ENCODE measurements around the gene RYR3.

Gene RYR3

GRCh38 chr15:33794453-33794852 lies 483.7 kb downstream of the RYR3 start:
- Histone ChIP-seq H3K36me3 (replicated peaks in 1 of 2; ENCODE audit: control insufficient read depth in 2 of 2, insufficient read depth in 2 of 2, low read length in 2 of 2) (no peaks in the 10 kb centered on the region), H2BK5ac (ENCODE audit: low read length) (no peak overlapping the region), H3K14ac (ENCODE audit: low read length) (no peak overlapping the region), H2BK12ac (ENCODE audit: low read length) (no peak overlapping the region), H4K91ac (ENCODE audit: low read depth, low read length, poor library complexity) (no peak overlapping the region), H3K23ac (ENCODE audit: low read depth, low read length, poor library complexity) (no peak overlapping the region), H3K18ac (ENCODE audit: low read length) (no peak overlapping the region), H3K9me3 (replicated peaks in 1 of 2; ENCODE audit: control insufficient read depth in 2 of 2, insufficient read depth in 1 of 2, low read depth in 1 of 2, low read length in 2 of 2) (no peaks in the 10 kb centered on the region), H2AFZ (ENCODE audit: low read length) (no peak overlapping the region), H3K4me2 (ENCODE audit: insufficient read depth, low read length, poor library complexity, severe bottlenecking) (no peak overlapping the region), H2BK15ac (ENCODE audit: low read length) (no peak overlapping the region), H3K27ac (replicated peaks; ENCODE audit: low read length) (no peak overlapping the region), H3K4ac (ENCODE audit: low read length) (no peak overlapping the region), H3K4me3 (ENCODE audit: low read length in 2 of 2) (no peak overlapping the region), H3K79me1 (ENCODE audit: low read depth, low read length) (no peaks in the 10 kb centered on the region), H2AK5ac (ENCODE audit: low read depth, low read length) (no peak overlapping the region), H3K4me1 (ENCODE audit: control insufficient read depth in 2 of 2, insufficient read depth in 1 of 2, low read depth in 1 of 2, low read length in 2 of 2) (no peaks in the 10 kb centered on the region), H3K9ac (ENCODE audit: low read depth, low read length, poor library complexity) (no peak overlapping the region), H4K8ac (ENCODE audit: low read depth, low read length) (no peak overlapping the region), H3K27me3 (ENCODE audit: control insufficient read depth in 3 of 3, insufficient read depth in 3 of 3, low read depth in 1 of 3, low read length in 3 of 3) (no peaks in the 10 kb centered on the region), H2BK120ac (ENCODE audit: low read depth, low read length) (no peak overlapping the region)
- no peak for DNase-seq (ENCODE audit: low spot score)
- WGBS, 2 donors (ENCODE audit: extremely low coverage in 2 of 2, insufficient read length in 2 of 2, insufficient replicate concordance in 1 of 2), result no CpG with 5 or more reads among the region's 5 CpGs

DNA sequence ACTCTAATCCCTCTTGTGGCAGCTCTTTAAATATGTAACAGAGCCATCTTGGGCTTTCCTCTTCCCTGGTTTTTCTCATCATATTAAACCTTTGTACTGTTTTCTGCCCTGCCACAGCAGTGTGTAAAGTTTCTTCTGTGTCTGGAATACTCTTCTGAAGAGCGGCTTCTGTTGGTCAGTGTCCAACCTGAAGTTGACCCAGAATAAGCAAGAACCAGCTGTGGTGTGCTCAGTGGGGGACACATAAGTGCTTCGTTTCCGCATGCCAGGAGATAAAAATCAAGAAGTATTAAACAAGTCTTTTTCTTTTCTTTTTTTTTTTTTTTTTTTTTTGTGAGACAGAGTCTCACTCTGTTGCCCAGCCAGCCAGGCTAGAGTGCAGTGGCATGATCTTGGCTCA lies 484.3 kb downstream of the RYR3 start:
- Histone ChIP-seq H2BK12ac (ENCODE audit: low read length) (no peak overlapping the region), H4K8ac (ENCODE audit: low read depth, low read length) (no peak overlapping the region), H3K36me3 (replicated peaks in 1 of 2; ENCODE audit: control insufficient read depth in 2 of 2, insufficient read depth in 2 of 2, low read length in 2 of 2) (no peaks in the 10 kb centered on the region), H3K4ac (ENCODE audit: low read length) (no peak overlapping the region), H3K9ac (ENCODE audit: low read depth, low read length, poor library complexity) (no peak overlapping the region), H3K4me3 (ENCODE audit: low read length in 2 of 2) (no peak overlapping the region), H2AK5ac (ENCODE audit: low read depth, low read length) (no peak overlapping the region), H3K9me3 (replicated peaks in 1 of 2; ENCODE audit: control insufficient read depth in 2 of 2, insufficient read depth in 1 of 2, low read depth in 1 of 2, low read length in 2 of 2) (no peaks in the 10 kb centered on the region), H4K91ac (ENCODE audit: low read depth, low read length, poor library complexity) (no peak overlapping the region), H3K79me1 (ENCODE audit: low read depth, low read length) (no peaks in the 10 kb centered on the region), H3K18ac (ENCODE audit: low read length) (no peak overlapping the region), H3K4me2 (ENCODE audit: insufficient read depth, low read length, poor library complexity, severe bottlenecking) (no peak overlapping the region), H3K14ac (ENCODE audit: low read length) (no peak overlapping the region), H2BK15ac (ENCODE audit: low read length) (no peak overlapping the region), H2BK5ac (ENCODE audit: low read length) (no peak overlapping the region), H3K4me1 (ENCODE audit: control insufficient read depth in 2 of 2, insufficient read depth in 1 of 2, low read depth in 1 of 2, low read length in 2 of 2) (no peaks in the 10 kb centered on the region), H3K27me3 (ENCODE audit: control insufficient read depth in 3 of 3, insufficient read depth in 3 of 3, low read depth in 1 of 3, low read length in 3 of 3) (no peaks in the 10 kb centered on the region), H3K23ac (ENCODE audit: low read depth, low read length, poor library complexity) (no peak overlapping the region), H2BK120ac (ENCODE audit: low read depth, low read length) (no peak overlapping the region), H2AFZ (ENCODE audit: low read length) (no peak overlapping the region), H3K27ac (replicated peaks; ENCODE audit: low read length) (no peak overlapping the region)
- WGBS, 2 donors (ENCODE audit: extremely low coverage in 2 of 2, insufficient read length in 2 of 2, insufficient replicate concordance in 1 of 2), result no CpG with 5 or more reads among the region's 3 CpGs
- DNase-seq (ENCODE audit: low spot score), result no peak

DNA sequence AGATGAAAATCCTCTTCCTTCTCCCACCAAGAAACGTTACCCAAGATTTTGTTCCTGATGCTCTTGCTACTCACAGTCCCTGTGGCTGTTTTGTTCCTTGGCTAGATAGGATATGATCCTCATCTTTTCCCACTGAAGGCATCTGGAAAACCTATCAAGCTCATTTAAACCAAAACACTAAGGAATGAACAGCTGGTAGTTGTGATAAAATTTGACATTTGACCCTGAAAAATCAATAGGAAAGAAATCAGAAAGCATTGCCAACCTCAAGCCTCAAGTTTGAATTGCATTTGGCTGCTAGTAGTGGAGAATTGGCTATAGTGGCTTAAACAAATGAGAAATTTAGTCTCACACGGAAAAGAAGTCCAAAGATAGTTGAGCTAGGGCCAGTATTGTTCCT lies 486.9 kb downstream of the RYR3 start:
- H3K4ac ChIP-seq (ENCODE audit: low read length), result no peak overlapping the region
- H3K14ac ChIP-seq (ENCODE audit: low read length), result no peak overlapping the region
- H3K36me3 ChIP-seq (replicated peaks in 1 of 2; ENCODE audit: control insufficient read depth in 2 of 2, insufficient read depth in 2 of 2, low read length in 2 of 2), result no peaks in the 10 kb centered on the region
- no CpG with 5 or more reads among the region's 2 CpGs for WGBS, 2 donors (ENCODE audit: extremely low coverage in 2 of 2, insufficient read length in 2 of 2, insufficient replicate concordance in 1 of 2)
- no peak overlapping the region for H2BK12ac ChIP-seq (ENCODE audit: low read length)
- no peak overlapping the region for H3K23ac ChIP-seq (ENCODE audit: low read depth, low read length, poor library complexity)
- H3K9ac ChIP-seq (ENCODE audit: low read depth, low read length, poor library complexity), result no peak overlapping the region
- no peak overlapping the region for H2BK120ac ChIP-seq (ENCODE audit: low read depth, low read length)
- no peak overlapping the region for H3K27ac ChIP-seq (replicated peaks; ENCODE audit: low read length)
- no peak overlapping the region for H4K8ac ChIP-seq (ENCODE audit: low read depth, low read length)
- no peak overlapping the region for H2BK15ac ChIP-seq (ENCODE audit: low read length)
- H4K91ac ChIP-seq (ENCODE audit: low read depth, low read length, poor library complexity), result no peak overlapping the region
- H3K18ac ChIP-seq (ENCODE audit: low read length), result no peak overlapping the region
- H3K4me2 ChIP-seq (ENCODE audit: insufficient read depth, low read length, poor library complexity, severe bottlenecking), result no peak overlapping the region
- no peak overlapping the region for H2AFZ ChIP-seq (ENCODE audit: low read length)
- no peaks in the 10 kb centered on the region for H3K9me3 ChIP-seq (replicated peaks in 1 of 2; ENCODE audit: control insufficient read depth in 2 of 2, insufficient read depth in 1 of 2, low read depth in 1 of 2, low read length in 2 of 2)
- no peaks in the 10 kb centered on the region for H3K4me1 ChIP-seq (ENCODE audit: control insufficient read depth in 2 of 2, insufficient read depth in 1 of 2, low read depth in 1 of 2, low read length in 2 of 2)
- DNase-seq (ENCODE audit: low spot score), result no peak
- H2BK5ac ChIP-seq (ENCODE audit: low read length), result no peak overlapping the region
- no peaks in the 10 kb centered on the region for H3K27me3 ChIP-seq (ENCODE audit: control insufficient read depth in 3 of 3, insufficient read depth in 3 of 3, low read depth in 1 of 3, low read length in 3 of 3)
- no peak overlapping the region for H2AK5ac ChIP-seq (ENCODE audit: low read depth, low read length)
- H3K79me1 ChIP-seq (ENCODE audit: low read depth, low read length), result no peaks in the 10 kb centered on the region
- H3K4me3 ChIP-seq (ENCODE audit: low read length in 2 of 2), result no peak overlapping the region

- no peak overlapping the region for H3K14ac ChIP-seq (ENCODE audit: low read length)
- H2BK15ac ChIP-seq (ENCODE audit: low read length), result no peak overlapping the region
- no peaks in the 10 kb centered on the region for H3K27me3 ChIP-seq (ENCODE audit: control insufficient read depth in 3 of 3, insufficient read depth in 3 of 3, low read depth in 1 of 3, low read length in 3 of 3)
- no peak overlapping the region for H3K4me3 ChIP-seq (ENCODE audit: low read length in 2 of 2)
- no peak overlapping the region for H2BK120ac ChIP-seq (ENCODE audit: low read depth, low read length)
- H3K4me1 ChIP-seq (ENCODE audit: control insufficient read depth in 2 of 2, insufficient read depth in 1 of 2, low read depth in 1 of 2, low read length in 2 of 2), result no peaks in the 10 kb centered on the region
- WGBS, 2 donors (ENCODE audit: extremely low coverage in 2 of 2, insufficient read length in 2 of 2, insufficient replicate concordance in 1 of 2), result no CpG with 5 or more reads among the region's 2 CpGs
- H3K79me1 ChIP-seq (ENCODE audit: low read depth, low read length), result no peaks in the 10 kb centered on the region
- no peaks in the 10 kb centered on the region for H3K36me3 ChIP-seq (replicated peaks in 1 of 2; ENCODE audit: control insufficient read depth in 2 of 2, insufficient read depth in 2 of 2, low read length in 2 of 2)
- H2AK5ac ChIP-seq (ENCODE audit: low read depth, low read length), result no peak overlapping the region
- H4K91ac ChIP-seq (ENCODE audit: low read depth, low read length, poor library complexity), result no peak overlapping the region
- H2BK5ac ChIP-seq (ENCODE audit: low read length), result no peak overlapping the region
- no peaks in the 10 kb centered on the region for H3K9me3 ChIP-seq (replicated peaks in 1 of 2; ENCODE audit: control insufficient read depth in 2 of 2, insufficient read depth in 1 of 2, low read depth in 1 of 2, low read length in 2 of 2)
- H3K18ac ChIP-seq (ENCODE audit: low read length), result no peak overlapping the region
- DNase-seq (ENCODE audit: low spot score), result no peak
- no peak overlapping the region for H3K4ac ChIP-seq (ENCODE audit: low read length)
- H3K4me2 ChIP-seq (ENCODE audit: insufficient read depth, low read length, poor library complexity, severe bottlenecking), result no peak overlapping the region
- H3K27ac ChIP-seq (replicated peaks; ENCODE audit: low read length), result no peak overlapping the region
- H3K23ac ChIP-seq (ENCODE audit: low read depth, low read length, poor library complexity), result no peak overlapping the region
- no peak overlapping the region for H2BK12ac ChIP-seq (ENCODE audit: low read length)
- H4K8ac ChIP-seq (ENCODE audit: low read depth, low read length), result no peak overlapping the region
- no peak overlapping the region for H3K9ac ChIP-seq (ENCODE audit: low read depth, low read length, poor library complexity)
- no peak overlapping the region for H2AFZ ChIP-seq (ENCODE audit: low read length)
Measured at GRCh38 chr15:33801954-33802353, 491.2 kb downstream of the RYR3 start.

Measured in neuronal stem cell (in vitro differentiated cells).